Subcutaneous adipose tissue (tissue), 4 donors: ENCODE measurements around the gene GTF2F2. TPM values are rescaled to one million over a fixed set of nuclear protein-coding genes. Genes with fewer than 3 reads are reported as not detected.

Experiments
- total RNA-seq, 4 donors: library from RNA; depleted of rRNA; stranded (reverse); fragments of >200 nt; gene quantifications; one replicate each; pipeline ENCODE4 v1.1.0, GENCODE V29; 2016
- TF ChIP-seq, protein P1 (sequence below): fragments of 450-650 bp; IDR thresholded peaks from one replicate; pipeline ENCODE4 v1.5.1; 2016; ENCODE audit warnings: low read depth, mild to moderate bottlenecking, control low read depth, antibody characterized with exemption, moderate library complexity

Gene GTF2F2
- total RNA-seq, 4 donors from 2014 or later = 9.0 to 21.5 (median 15.2) TPM

- TF ChIP-seq, protein P1, sequence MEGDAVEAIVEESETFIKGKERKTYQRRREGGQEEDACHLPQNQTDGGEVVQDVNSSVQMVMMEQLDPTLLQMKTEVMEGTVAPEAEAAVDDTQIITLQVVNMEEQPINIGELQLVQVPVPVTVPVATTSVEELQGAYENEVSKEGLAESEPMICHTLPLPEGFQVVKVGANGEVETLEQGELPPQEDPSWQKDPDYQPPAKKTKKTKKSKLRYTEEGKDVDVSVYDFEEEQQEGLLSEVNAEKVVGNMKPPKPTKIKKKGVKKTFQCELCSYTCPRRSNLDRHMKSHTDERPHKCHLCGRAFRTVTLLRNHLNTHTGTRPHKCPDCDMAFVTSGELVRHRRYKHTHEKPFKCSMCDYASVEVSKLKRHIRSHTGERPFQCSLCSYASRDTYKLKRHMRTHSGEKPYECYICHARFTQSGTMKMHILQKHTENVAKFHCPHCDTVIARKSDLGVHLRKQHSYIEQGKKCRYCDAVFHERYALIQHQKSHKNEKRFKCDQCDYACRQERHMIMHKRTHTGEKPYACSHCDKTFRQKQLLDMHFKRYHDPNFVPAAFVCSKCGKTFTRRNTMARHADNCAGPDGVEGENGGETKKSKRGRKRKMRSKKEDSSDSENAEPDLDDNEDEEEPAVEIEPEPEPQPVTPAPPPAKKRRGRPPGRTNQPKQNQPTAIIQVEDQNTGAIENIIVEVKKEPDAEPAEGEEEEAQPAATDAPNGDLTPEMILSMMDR = no peak
These were observed 2.6 kb downstream of the GTF2F2 start for GRCh38 chr13:45122941-45123340.

- TF ChIP-seq, protein P1 = no peak
These were observed 12.2 kb downstream of the GTF2F2 start for GRCh38 chr13:45132369-45133064.

DNA sequence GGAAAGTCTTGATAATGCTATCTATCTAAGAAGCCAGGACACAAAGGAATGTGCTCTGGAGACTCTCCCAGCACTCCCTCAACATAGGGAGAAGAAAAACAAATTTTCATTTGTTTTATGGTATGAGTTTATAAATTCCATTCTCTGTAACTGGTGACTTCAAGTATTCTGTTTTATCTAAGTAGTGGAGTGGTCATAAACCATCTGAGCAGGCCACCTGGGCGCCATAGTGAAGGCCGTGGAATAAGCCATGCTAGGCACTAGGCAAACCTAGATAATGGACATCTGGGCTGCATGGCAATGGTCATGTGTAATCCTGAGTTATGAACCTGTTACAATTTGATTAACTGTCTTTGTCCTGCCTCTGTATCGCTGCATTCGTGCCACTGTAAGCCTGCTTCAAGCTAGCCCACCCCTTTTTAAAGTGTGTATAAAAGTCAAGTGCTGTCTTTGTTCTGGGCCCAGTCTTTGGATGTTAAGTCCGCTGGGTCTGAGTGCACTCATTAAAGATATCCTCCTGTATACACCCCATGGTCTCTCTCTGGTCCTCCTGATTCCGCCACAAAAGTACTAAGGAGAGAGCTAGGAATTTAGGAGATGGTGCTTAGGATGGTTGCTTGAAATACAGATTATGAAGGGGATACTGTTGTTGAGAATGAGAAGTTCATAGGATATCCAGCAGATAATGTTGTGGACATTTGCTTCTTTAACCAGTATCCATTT lies 13.2 kb downstream of the GTF2F2 start:
- TF ChIP-seq, protein P1 = no peak

- TF ChIP-seq, protein P1 = no peak
These were observed 16.6 kb downstream of the GTF2F2 start for GRCh38 chr13:45136741-45137504.

DNA sequence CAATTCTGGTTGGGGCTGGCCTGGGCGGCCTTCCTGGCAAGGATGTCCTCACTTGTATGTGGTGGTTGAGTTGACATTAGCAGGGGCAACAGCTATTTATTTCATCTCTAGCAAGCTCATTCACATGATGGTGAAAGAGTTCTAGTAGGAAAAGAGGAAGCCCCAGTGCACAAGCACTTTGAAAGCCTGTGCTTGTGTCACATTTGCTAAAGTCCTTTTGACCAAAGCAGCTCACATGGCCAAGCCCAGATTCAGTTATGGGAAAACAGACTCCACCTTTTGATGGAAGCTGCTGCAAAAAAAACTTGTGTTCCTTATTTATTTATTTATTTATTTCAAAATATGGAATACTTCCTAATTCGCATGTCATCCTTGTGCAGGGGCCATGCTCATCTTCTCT lies 17.2 kb downstream of the GTF2F2 start:
- TF ChIP-seq, protein P1 = no peak

DNA sequence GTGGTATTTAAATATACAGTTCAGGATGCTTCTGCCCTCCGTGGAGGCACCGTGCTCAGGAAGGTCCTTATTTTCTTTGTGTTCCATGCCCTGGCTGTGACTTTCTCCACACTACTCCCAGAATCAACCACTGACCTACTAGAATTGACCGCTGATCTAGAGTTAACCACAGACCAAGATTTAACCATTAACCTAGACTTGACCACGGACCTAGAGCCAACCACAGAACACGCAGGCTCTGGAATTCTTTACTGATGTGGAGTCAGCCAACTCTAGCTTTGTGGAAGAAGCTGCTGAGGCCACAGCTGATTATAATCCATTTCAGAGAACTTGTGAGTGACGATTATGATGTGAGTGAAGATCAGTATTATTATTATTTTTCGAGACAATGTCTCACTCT lies 18.0 kb downstream of the GTF2F2 start:
- TF ChIP-seq, protein P1 = no peak

DNA sequence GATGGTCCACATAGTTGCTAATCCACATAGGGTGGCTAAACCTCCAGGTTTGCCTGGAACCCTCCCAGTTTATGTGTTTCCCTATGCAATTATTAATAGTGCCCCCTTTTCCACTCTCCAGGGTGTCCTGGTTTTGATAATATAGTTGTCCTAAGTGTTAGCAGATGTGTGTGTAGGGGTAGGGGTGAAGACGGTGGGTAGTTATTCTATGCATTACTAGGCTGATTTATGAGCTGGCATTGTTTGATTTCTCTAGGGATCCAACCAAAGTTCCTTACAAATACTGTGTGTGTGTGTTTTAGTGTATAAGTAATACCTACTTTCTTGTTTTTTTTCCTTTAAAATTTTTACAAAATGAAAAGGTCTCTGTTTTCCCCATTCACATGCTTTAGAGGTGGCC lies 21.1 kb downstream of the GTF2F2 start:
- TF ChIP-seq, protein P1 = no peak
